ENCODE results near the gene TMEM184C. TPM values are rescaled to one million over a fixed set of nuclear protein-coding genes. Genes with fewer than 3 reads are reported as not detected.

TMEM184C gene
- 20.9 and 38.2 TPM in 2 replicates for total RNA-seq (ENCODE audit: low replicate concordance)

DNA sequence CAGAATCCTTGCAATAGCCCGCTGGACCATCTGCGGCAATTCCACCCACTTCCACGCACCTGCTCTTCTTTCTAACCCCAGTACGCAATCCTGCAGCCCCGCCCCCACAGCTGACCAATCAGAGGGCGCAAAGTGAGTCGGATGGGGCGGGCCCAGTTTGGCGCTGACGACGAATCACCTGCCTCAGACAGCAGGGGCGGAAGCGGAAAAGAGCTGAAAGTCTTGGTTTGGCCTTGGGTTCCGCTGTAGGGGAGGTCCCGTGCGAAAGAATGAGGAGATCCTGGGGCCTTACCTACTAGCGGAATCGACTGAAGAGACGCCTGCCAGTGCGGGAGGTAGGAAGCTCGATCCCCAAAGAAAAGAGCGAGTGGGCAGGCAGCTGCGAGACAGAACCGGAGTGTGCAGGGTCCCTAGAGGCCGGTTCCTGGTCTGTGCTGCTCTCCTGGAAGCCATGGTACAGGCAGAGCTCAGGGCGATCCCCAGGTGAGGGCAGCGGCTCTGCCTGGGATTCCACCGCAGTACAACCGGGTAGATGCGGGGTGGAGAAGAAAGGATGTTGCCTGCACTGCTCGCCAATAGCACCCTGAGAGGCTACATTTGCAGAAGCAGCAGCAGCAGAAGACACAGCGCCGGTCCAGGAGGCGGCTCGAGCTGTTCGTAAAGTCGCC lies at the start of gene TMEM184C:
Gene TMEM184C, plus strand, starts transcription at position 225 of the 668 bp plus-strand sequence. CDS start 560 bp downstream, outside the sequence.
- peak; percentile 91 for DNase-seq (ENCODE audit: low read depth)
- peak; percentile 18 for TF ChIP-seq CTCF (IDR thresholded peaks at IDR 0.05; ENCODE audit: insufficient read depth, low read length)
- peak within 1 kb of the TSS; percentile 99 for H3K4me3 ChIP-seq (ENCODE audit: low read depth, low read length)

- no peak overlapping the region for H3K4me3 ChIP-seq (ENCODE audit: low read depth, low read length)
- TF ChIP-seq CTCF (IDR thresholded peaks at IDR 0.05; ENCODE audit: insufficient read depth, low read length): peak; percentile 42
- peak; percentile 71 for DNase-seq (ENCODE audit: low read depth)
Measured at GRCh38 chr4:147570616-147571015, 46.6 kb upstream of the TMEM184C start.

DNA sequence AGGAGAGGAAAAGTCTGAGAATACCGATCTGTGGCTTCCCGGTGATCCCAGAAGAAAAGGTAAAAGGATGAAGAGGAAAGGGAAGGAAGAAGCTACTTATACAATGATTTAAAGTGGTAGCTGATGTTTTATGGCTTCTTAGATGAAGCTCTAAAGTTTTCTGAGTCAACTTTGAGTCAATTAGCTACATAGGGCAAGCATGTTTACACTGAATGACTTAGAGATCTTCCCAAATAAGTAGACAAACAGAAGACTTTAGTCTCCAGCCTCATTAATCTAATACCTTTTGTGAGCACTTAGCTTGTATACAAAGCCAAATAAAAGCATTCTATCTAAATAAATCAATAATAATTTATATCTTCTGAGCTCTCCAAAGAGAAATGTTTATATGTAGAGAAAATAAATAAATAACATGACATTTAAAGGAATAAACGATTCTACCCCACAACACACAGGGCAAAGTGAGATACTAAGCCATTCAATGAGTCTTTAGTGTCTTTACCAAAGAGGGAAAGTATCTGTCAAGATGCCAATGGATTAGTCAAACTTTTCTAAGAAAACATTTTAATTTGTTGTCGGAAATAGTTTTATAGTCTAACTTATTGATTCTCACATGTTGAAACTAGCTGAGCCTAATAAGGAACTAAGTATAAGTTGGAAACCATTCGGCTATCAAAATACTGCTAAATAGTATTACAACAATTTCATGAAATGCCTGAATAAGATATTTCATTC lies 46.0 kb upstream of the TMEM184C start:
- TF ChIP-seq CTCF (IDR thresholded peaks at IDR 0.05; ENCODE audit: insufficient read depth, low read length): no peak
- DNase-seq (ENCODE audit: low read depth): no peak
- H3K4me3 ChIP-seq (ENCODE audit: low read depth, low read length): no peak overlapping the region

DNA sequence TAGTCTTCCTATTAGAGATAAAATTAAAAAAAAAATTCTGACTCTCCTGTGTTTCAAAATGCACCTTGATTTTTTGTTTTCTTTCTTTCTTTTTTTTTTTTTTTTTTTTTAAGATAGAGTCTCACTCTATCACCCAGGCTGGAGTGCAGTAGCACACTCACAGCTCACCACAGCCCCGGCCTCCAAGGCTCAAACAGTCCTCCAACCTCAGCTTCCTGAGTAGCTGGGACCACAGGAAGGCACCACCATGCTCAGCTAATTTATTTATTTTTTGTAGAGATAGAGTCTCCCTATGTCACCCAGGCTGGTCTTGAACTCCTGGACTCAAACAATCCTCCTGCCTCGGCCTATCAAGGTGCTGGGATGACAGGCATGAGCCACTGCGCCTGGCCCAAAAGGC lies 41.1 kb upstream of the TMEM184C start:
- DNase-seq (ENCODE audit: low read depth): no peak
- no peak for TF ChIP-seq CTCF (IDR thresholded peaks at IDR 0.05; ENCODE audit: insufficient read depth, low read length)
- H3K4me3 ChIP-seq (ENCODE audit: low read depth, low read length): no peak overlapping the region

DNA sequence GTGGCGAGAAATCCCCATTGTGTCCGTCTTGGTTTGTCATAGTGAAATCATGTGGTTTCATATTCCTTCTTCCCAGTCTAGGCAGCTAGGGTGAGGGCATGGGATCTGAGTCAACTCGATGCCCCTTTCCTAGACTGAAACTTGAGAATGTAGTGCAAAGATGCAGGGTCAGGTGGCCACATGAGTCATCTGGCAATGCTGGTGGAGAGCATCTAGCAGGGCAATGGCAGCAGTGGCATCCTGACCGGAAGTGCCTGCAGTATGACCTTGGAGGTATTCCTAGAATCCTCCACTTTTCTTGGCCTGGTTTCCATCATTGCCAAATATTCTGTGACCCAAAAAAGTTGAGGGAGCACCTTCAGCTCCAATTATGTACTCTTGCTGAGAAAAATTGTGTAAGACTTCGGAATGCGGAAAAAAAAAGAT lies 39.1 kb upstream of the TMEM184C start:
- no peak overlapping the region for H3K4me3 ChIP-seq (ENCODE audit: low read depth, low read length)
- peak; percentile 83 for DNase-seq (ENCODE audit: low read depth)
- no peak for TF ChIP-seq CTCF (IDR thresholded peaks at IDR 0.05; ENCODE audit: insufficient read depth, low read length)

DNA sequence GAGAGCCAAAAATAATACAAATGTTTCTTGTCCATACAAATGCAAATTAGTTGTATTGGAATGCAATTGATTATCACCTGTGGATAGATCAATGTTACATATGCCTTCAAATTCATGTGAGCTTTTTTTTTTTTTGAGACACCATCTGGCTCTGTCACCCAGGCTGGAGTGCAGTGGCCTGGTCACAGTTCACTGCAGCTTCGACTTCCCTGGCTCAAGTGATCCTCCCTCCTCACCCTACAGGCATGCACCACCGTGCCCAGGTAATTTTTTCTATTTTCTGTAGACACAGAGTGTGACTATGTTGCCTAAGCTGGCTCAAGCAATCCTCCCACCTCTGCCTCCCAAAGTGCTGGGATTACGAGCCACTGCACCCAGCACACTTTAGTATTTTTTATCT lies 38.6 kb upstream of the TMEM184C start:
- TF ChIP-seq CTCF (IDR thresholded peaks at IDR 0.05; ENCODE audit: insufficient read depth, low read length): no peak
- H3K4me3 ChIP-seq (ENCODE audit: low read depth, low read length): no peak overlapping the region
- DNase-seq (ENCODE audit: low read depth): no peak
